CD4-positive, alpha-beta memory T cell (primary cell): ENCODE results near the gene ARL8A. TPM values are rescaled to one million over a fixed set of nuclear protein-coding genes. Genes with fewer than 3 reads are reported as not detected.

Experiments used
- CTCF ChIA-PET: fragments of 350-600 bp; sonication (Branson Sonifier 250); formaldehyde crosslinking; loops from one replicate; lab custom pipeline; 2021; ENCODE audit warnings: inconsistent platforms; ENCODE audit not compliant: partially characterized antibody; lab: Charles Lee
- POLR2A ChIA-PET: fragments of 350-600 bp; sonication (Branson Sonifier 250); formaldehyde crosslinking; loops from one replicate; lab custom pipeline; 2021; ENCODE audit not compliant: partially characterized antibody; lab: Charles Lee
- DNase-seq, 5 donors: peaks; one replicate each; pipeline versions ENCODE4 v3.0.0 to v3.0.0-alpha.2; 2020 to 2022; ENCODE audit warnings: mixed read lengths in 1 of 5
- H3K27ac ChIP-seq: one replicate; pipeline ENCODE4 v1.7.0; 2013; ENCODE audit warnings: low read depth, low read length
- H3K27me3 ChIP-seq: 2 replicates; pipeline ENCODE4 v1.7.0; 2013; ENCODE audit warnings: mild to moderate bottlenecking, low read length, moderate library complexity; ENCODE audit not compliant: insufficient read depth
- H3K36me3 ChIP-seq: 2 replicates; pipeline ENCODE4 v1.7.0; 2013; ENCODE audit warnings: mild to moderate bottlenecking, low read length, moderate library complexity; ENCODE audit not compliant: insufficient read depth
- H3K4me1 ChIP-seq: 2 replicates; pipeline ENCODE4 v1.7.0; 2013; ENCODE audit warnings: mild to moderate bottlenecking, low read length, moderate library complexity; ENCODE audit not compliant: insufficient read depth
- H3K4me3 ChIP-seq, 2 donors: one replicate each; pipeline ENCODE4 v1.7.0; 2013; ENCODE audit warnings: low read length in 2 of 2, mild to moderate bottlenecking in 1 of 2
- H3K9me3 ChIP-seq, 2 donors: one replicate each; pipeline ENCODE4 v1.7.0; 2013; ENCODE audit warnings: low read length in 2 of 2, control low read depth in 1 of 2; ENCODE audit not compliant: control insufficient read depth in 1 of 2
- H3K27ac Mint-ChIP-seq, 7 donors: one replicate each; pipeline ENCODE4 v1.8.0; 2020 to 2021; ENCODE audit warnings: mixed read lengths in 7 of 7, mild to moderate bottlenecking in 6 of 7, inconsistent platforms in 3 of 7, moderate library complexity in 3 of 7
- H3K27me3 Mint-ChIP-seq, 2 donors: one replicate each; pipeline ENCODE4 v1.8.0; 2020 to 2021; ENCODE audit warnings: mixed read lengths in 2 of 2
- H3K36me3 Mint-ChIP-seq, 2 donors: one replicate each; pipeline ENCODE4 v1.8.0; 2020 to 2021; ENCODE audit warnings: mixed read lengths in 2 of 2, inconsistent platforms in 1 of 2, mild to moderate bottlenecking in 1 of 2
- H3K4me1 Mint-ChIP-seq, 4 donors: one replicate each; pipeline ENCODE4 v1.8.0; 2020 to 2021; ENCODE audit warnings: mixed read lengths in 4 of 4, mild to moderate bottlenecking in 1 of 4
- H3K4me3 Mint-ChIP-seq, 8 donors: one replicate each; pipeline ENCODE4 v1.8.0; 2020 to 2021; ENCODE audit warnings: mixed read lengths in 8 of 8, mild to moderate bottlenecking in 7 of 8, moderate library complexity in 6 of 8, inconsistent platforms in 3 of 8
- H3K9me3 Mint-ChIP-seq, 8 donors: one replicate each; pipeline ENCODE4 v1.8.0; 2020 to 2021; ENCODE audit warnings: mixed read lengths in 8 of 8, mild to moderate bottlenecking in 5 of 8, inconsistent platforms in 3 of 8, moderate library complexity in 1 of 8
- intact Hi-C: fragments of 100-400 bp; cut with micrococcal nuclease; formaldehyde crosslinking; loops from one replicate; pipeline ENCODE4 v1.15.1; 2023
- polyA plus RNA-seq, 2 donors: library from polyadenylated mRNA; unstranded; fragments of 300-500 nt; fragmentation: Illumina TruSeq; gene quantifications; one replicate each; pipeline ENCODE4 v1.2.3, GENCODE V29; 2021
- total RNA-seq, 2 experiments: library from RNA; stranded (reverse); gene quantifications; one replicate each; pipeline ENCODE4 v1.2.3, GENCODE V29; 2021

The ARL8A gene
- total and polyA plus RNA-seq, 4 experiments from 2014 or later: 7.1 to 55.0 (median 29.4) TPM

GRCh38 chr1:202161151-202162046 is 16.9 kb upstream of the ARL8A start:
- intact Hi-C loops: no loop called here
- H3K4me3 ChIP-seq: peak overlapping the region; percentile 89 to 93
- Mint-ChIP-seq H3K4me3 (peak overlapping the region; percentile 92 to 98 (median 96)), H3K36me3 (peaks cover 3 to 31% of the 10 kb centered on the region in 2 donors), H3K27ac (peak overlapping the region; percentile 94 to 99 (median 99)), H3K27me3 (no peaks in the 10 kb centered on the region), H3K4me1 (peaks cover 52 to 97% (median 72%) of the 10 kb centered on the region in 4 donors), H3K9me3 (no peaks in the 10 kb centered on the region)
- peaks cover 91% of the 10 kb centered on the region for H3K4me1 ChIP-seq
- peaks cover 6% of the 10 kb centered on the region for H3K36me3 ChIP-seq
- no peaks in the 10 kb centered on the region for H3K27me3 ChIP-seq
- peak overlapping the region; percentile 93 for H3K27ac ChIP-seq
- CTCF ChIA-PET: interaction anchor here (1.2 to 5.6 kb wide), 12 partner anchors 9 to 32 kb away, joined by 3 to 41 read pairs (median 10); partner anchors contain the start of genes ARL8A and LGR6
- POLR2A ChIA-PET: interaction anchor here (0.8 to 10.7 kb wide), 7 partner anchors 8 to 40 kb away, joined by 3 to 164 read pairs (median 4); partner anchors contain the start of gene ARL8A
- no peak for DNase-seq
- H3K9me3 ChIP-seq: no peaks in the 10 kb centered on the region

GRCh38 chr1:202160377-202160940 is 15.9 kb upstream of the ARL8A start, which contains the start of gene PTPN7:
Gene PTPN7, minus strand, starts transcription at chr1:202160602. Its CDS starts 1,200 bp downstream, at chr1:202159402.
- Mint-ChIP-seq H3K27ac (peak within 1 kb of the TSS; percentile 94 to 99 (median 99)), H3K27me3 (no peaks in the 10 kb centered on the region), H3K4me1 (peaks cover 55 to 97% (median 75%) of the 10 kb centered on the region in 4 donors), H3K36me3 (peaks cover 10 to 39% of the 10 kb centered on the region in 2 donors), H3K9me3 (no peaks in the 10 kb centered on the region), H3K4me3 (peak within 1 kb of the TSS; percentile 92 to 98 (median 96))
- Histone ChIP-seq H3K4me1 (peaks cover 91% of the 10 kb centered on the region), H3K9me3 (no peaks in the 10 kb centered on the region), H3K4me3 (peak within 1 kb of the TSS; percentile 89 to 93), H3K27me3 (no peaks in the 10 kb centered on the region), H3K27ac (peak within 1 kb of the TSS; percentile 93), H3K36me3 (peaks cover 15% of the 10 kb centered on the region)
- CTCF ChIA-PET: interaction anchor here (0.7 to 5.6 kb wide), 15 partner anchors 9 to 178 kb away, joined by 3 to 41 read pairs (median 5); partner anchors contain the start of gene LGR6
- POLR2A ChIA-PET: interaction anchor here (0.8 to 10.7 kb wide), 7 partner anchors 7 to 188 kb away, joined by 3 to 164 read pairs (median 4); partner anchors contain the start of genes ARL8A and PPP1R12B
- peak; percentile 73 to 87 (median 78) for DNase-seq
- intact Hi-C loops: loop anchor here (1.0 kb wide), 1 partner anchor 16 kb away; the partner anchor contains the start of gene ARL8A

- peaks cover 17 to 45% of the 10 kb centered on the region in 2 donors for H3K36me3 Mint-ChIP-seq
- DNase-seq: peak; percentile 45 to 69 (median 51)
- peaks cover 91% of the 10 kb centered on the region for H3K4me1 ChIP-seq
- POLR2A ChIA-PET: interaction anchor here (0.8 to 10.7 kb wide), 7 partner anchors 7 to 189 kb away, joined by 3 to 164 read pairs (median 4); partner anchors contain the start of genes ARL8A and PPP1R12B
- H3K9me3 Mint-ChIP-seq: no peaks in the 10 kb centered on the region
- intact Hi-C loops: loop anchor here (1.0 kb wide), 1 partner anchor 15 kb away; the partner anchor contains the start of gene ARL8A
- peak overlapping the region; percentile 89 to 93 for H3K4me3 ChIP-seq
- no peaks in the 10 kb centered on the region for H3K27me3 ChIP-seq
- peaks cover 58 to 97% (median 78%) of the 10 kb centered on the region in 4 donors for H3K4me1 Mint-ChIP-seq
- H3K27ac ChIP-seq: peak overlapping the region; percentile 93
- peak overlapping the region; percentile 94 to 99 (median 99) for H3K27ac Mint-ChIP-seq
- no peaks in the 10 kb centered on the region for H3K9me3 ChIP-seq
- no peaks in the 10 kb centered on the region for H3K27me3 Mint-ChIP-seq
- H3K36me3 ChIP-seq: peaks cover 22% of the 10 kb centered on the region
- CTCF ChIA-PET: interaction anchor here (0.7 to 5.6 kb wide), 14 partner anchors 8 to 178 kb away, joined by 3 to 41 read pairs (median 6); partner anchors contain the start of gene LGR6
- peak overlapping the region; percentile 92 to 98 (median 96) for H3K4me3 Mint-ChIP-seq
These were observed 15.2 kb upstream of the ARL8A start for GRCh38 chr1:202159534-202160371.

GRCh38 chr1:202158810-202159533 is 14.4 kb upstream of the ARL8A start:
- H3K4me1 Mint-ChIP-seq: peaks cover 54 to 92% (median 73%) of the 10 kb centered on the region in 4 donors
- Histone ChIP-seq H3K4me1 (peaks cover 90% of the 10 kb centered on the region), H3K27me3 (no peaks in the 10 kb centered on the region), H3K4me3 (peak overlapping the region; percentile 89 to 93), H3K27ac (peak overlapping the region; percentile 93), H3K36me3 (peaks cover 30% of the 10 kb centered on the region), H3K9me3 (no peaks in the 10 kb centered on the region)
- peaks cover 24 to 49% of the 10 kb centered on the region in 2 donors for H3K36me3 Mint-ChIP-seq
- ChIA-PET POLR2A (interaction anchor here (0.8 to 10.7 kb wide), 3 partner anchors 6 to 13 kb away, joined by 3 to 164 read pairs (median 30); partner anchors contain the start of gene ARL8A), CTCF (interaction anchor here (1.9 to 2.0 kb wide), 4 partner anchors 22 to 34 kb away, joined by 4 to 13 read pairs (median 7); partner anchors contain the start of gene LGR6)
- intact Hi-C loops: no loop called here
- H3K9me3 Mint-ChIP-seq: no peaks in the 10 kb centered on the region
- peak overlapping the region; percentile 92 to 98 (median 96) for H3K4me3 Mint-ChIP-seq
- no peaks in the 10 kb centered on the region for H3K27me3 Mint-ChIP-seq
- H3K27ac Mint-ChIP-seq: peak overlapping the region; percentile 94 to 99 (median 99)
- no peak for DNase-seq

GRCh38 chr1:202157945-202158344 is 13.4 kb upstream of the ARL8A start:
- H3K36me3 ChIP-seq: peaks cover 41% of the 10 kb centered on the region
- POLR2A ChIA-PET: interaction anchor here (10.7 kb wide), 1 partner anchor 12 kb away, joined by 164 read pairs; the partner anchor contains the start of gene ARL8A
- H3K36me3 Mint-ChIP-seq: peaks cover 30 to 58% of the 10 kb centered on the region in 2 donors
- H3K27ac ChIP-seq: peak overlapping the region; percentile 39
- H3K27me3 Mint-ChIP-seq: no peaks in the 10 kb centered on the region
- H3K27me3 ChIP-seq: no peaks in the 10 kb centered on the region
- no peak for DNase-seq
- H3K9me3 Mint-ChIP-seq: no peaks in the 10 kb centered on the region
- no peaks in the 10 kb centered on the region for H3K9me3 ChIP-seq
- H3K27ac Mint-ChIP-seq: peak overlapping the region; percentile 81 to 99 (median 97)
- peaks cover 80% of the 10 kb centered on the region for H3K4me1 ChIP-seq
- H3K4me3 ChIP-seq: peak overlapping the region in 1 of 2 donors; percentile 89
- CTCF ChIA-PET: no interaction called here
- H3K4me3 Mint-ChIP-seq: peak overlapping the region in 7 of 8 donors; percentile 45 to 98 (median 94)
- peaks cover 53 to 88% (median 66%) of the 10 kb centered on the region in 4 donors for H3K4me1 Mint-ChIP-seq
- intact Hi-C loops: no loop called here
